Sigmoid colon (tissue), 7 donors: Measurements from ENCODE around the gene CAPN10. TPM values are rescaled to one million over a fixed set of nuclear protein-coding genes. Genes with fewer than 3 reads are reported as not detected.
A peak's percentile ranks its signal among the peaks of the same experiment; 100 is the strongest.

Experiments
- DNase-seq: peaks from one replicate; pipeline ENCODE4 v3.0.0-alpha.2; 2019
- H3K27ac ChIP-seq, 4 donors: fragments of 200-600 bp; sonication (generic); one replicate each; pipeline ENCODE4 v1.5.1; 2016 to 2019; ENCODE audit warnings: mild to moderate bottlenecking in 1 of 4
- H3K27me3 ChIP-seq, 3 donors: fragments of 200-600 bp; sonication (generic); one replicate each; pipeline ENCODE4 v1.5.1; 2019; ENCODE audit warnings: mild to moderate bottlenecking in 1 of 3
- H3K36me3 ChIP-seq, 4 donors: fragments of 200-600 bp; sonication (generic); one replicate each; pipeline ENCODE4 v1.5.1; 2016 to 2019
- H3K4me1 ChIP-seq, 4 donors: fragments of 200-600 bp; sonication (generic); one replicate each; pipeline ENCODE4 v1.5.1; 2017 to 2019
- H3K4me3 ChIP-seq, 4 donors: fragments of 200-600 bp; sonication (generic); one replicate each; pipeline ENCODE4 v1.5.1; 2017 to 2019; ENCODE audit warnings: mild to moderate bottlenecking in 2 of 4, moderate library complexity in 1 of 4
- H3K9me3 ChIP-seq, 4 donors: fragments of 200-600 bp in 3 of 4; sonication (generic) in 3 of 4; one replicate each; pipeline versions ENCODE4 v1.5.1 to v1.6.1; 2013 to 2019
- EP300 ChIP-seq, 4 donors: sonication (generic); formaldehyde crosslinking; IDR thresholded peaks; one replicate each; pipeline ENCODE4 v1.6.1; 2017; ENCODE audit warnings: antibody characterized with exemption in 4 of 4
- POLR2A ChIP-seq, 2 donors: fragments of 450-650 bp; IDR thresholded peaks; one replicate each; pipeline ENCODE4 v1.6.1; 2016; ENCODE audit warnings: antibody characterized with exemption in 2 of 2, mild to moderate bottlenecking in 2 of 2, moderate library complexity in 2 of 2
- POLR2AphosphoS5 ChIP-seq, 4 donors: sonication (generic); formaldehyde crosslinking; IDR thresholded peaks; one replicate each; pipeline ENCODE4 v1.6.1; 2017; ENCODE audit warnings: antibody characterized with exemption in 4 of 4
- WGBS, 2 donors: extraction: QIAGEN DNeasy Blood & Tissue Kit; methylation state at CpG; one replicate each; pipeline ENCODE4 v1.1.7; 2013; 5-methylcytosine and 5-hydroxymethylcytosine counted together
- intact Hi-C: fragments of 100-400 bp; cut with DNase I; formaldehyde crosslinking; loops from one replicate; pipeline ENCODE4 v1.15.1; 2023
- polyA plus RNA-seq, 3 donors: library from polyadenylated mRNA; stranded (reverse); fragments of 200-250 nt; gene quantifications; one replicate each; pipeline ENCODE4 v1.2.3, GENCODE V29; 2013
- total RNA-seq, 4 donors: library from RNA; depleted of rRNA; stranded (reverse); fragments of >200 nt; gene quantifications; one replicate each; pipeline ENCODE4 v1.1.0, GENCODE V29; 2016
- TF ChIP-seq, protein P1 (sequence below), 4 experiments: fragments of 450-650 bp in 3 of 4; fragments of 200-600 bp in 1 of 4; IDR thresholded peaks; one replicate each; pipeline ENCODE4 v1.5.1; 2016 to 2019; ENCODE audit warnings: antibody characterized with exemption in 4 of 4, mild to moderate bottlenecking in 3 of 4, moderate library complexity in 2 of 4
- donor health status: healthy with polysubstance abuse.
- donor health status: Bipolar disorder and iron deficiency.
- donor health status: healthy.

Gene CAPN10
- total and polyA plus RNA-seq, 7 donors, result 10.5 to 33.0 (median 16.4) TPM

DNA sequence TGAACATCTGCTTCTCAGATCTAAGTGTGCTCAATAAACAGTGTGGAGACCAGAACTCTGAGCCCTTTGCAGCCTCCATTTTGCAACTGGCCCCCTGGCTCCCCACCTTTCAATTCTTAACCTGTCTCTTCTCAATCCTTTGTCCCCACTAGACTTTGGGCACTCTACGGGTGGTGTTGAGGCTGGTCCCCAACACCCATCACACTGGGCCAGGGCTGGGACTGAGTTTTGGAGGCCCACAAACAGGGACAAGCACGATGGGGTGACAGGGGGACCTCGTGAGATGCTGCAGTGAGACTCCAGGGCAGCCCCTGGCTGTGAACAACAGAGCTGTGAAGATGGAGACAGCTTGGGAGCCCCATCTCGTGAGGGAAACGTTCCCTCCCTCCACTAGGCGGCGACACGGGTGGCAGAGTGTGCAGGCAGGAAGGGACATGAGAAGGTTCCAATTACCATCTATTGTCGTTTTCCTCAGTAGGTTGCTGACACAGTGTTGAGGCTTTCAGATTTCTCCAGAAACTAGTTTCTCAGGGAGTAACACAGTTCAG is 29.9 kb upstream of the CAPN10 start:
- TF ChIP-seq, protein P1, sequence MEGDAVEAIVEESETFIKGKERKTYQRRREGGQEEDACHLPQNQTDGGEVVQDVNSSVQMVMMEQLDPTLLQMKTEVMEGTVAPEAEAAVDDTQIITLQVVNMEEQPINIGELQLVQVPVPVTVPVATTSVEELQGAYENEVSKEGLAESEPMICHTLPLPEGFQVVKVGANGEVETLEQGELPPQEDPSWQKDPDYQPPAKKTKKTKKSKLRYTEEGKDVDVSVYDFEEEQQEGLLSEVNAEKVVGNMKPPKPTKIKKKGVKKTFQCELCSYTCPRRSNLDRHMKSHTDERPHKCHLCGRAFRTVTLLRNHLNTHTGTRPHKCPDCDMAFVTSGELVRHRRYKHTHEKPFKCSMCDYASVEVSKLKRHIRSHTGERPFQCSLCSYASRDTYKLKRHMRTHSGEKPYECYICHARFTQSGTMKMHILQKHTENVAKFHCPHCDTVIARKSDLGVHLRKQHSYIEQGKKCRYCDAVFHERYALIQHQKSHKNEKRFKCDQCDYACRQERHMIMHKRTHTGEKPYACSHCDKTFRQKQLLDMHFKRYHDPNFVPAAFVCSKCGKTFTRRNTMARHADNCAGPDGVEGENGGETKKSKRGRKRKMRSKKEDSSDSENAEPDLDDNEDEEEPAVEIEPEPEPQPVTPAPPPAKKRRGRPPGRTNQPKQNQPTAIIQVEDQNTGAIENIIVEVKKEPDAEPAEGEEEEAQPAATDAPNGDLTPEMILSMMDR (IDR thresholded peaks at IDR 0.05), result peak in 1 of 4 experiments; percentile 7
- TF ChIP-seq EP300 (IDR thresholded peaks at IDR 0.05), result no peak
- peaks cover 2 to 41% (median 30%) of the 10 kb centered on the region in 4 donors for H3K4me1 ChIP-seq
- WGBS, 2 donors, result 64 to 69% methylated on average over 9 of the region's 9 CpGs
- H3K27ac ChIP-seq, result no peak overlapping the region
- intact Hi-C loops, result loop anchor here (5.0 kb wide), 2 partner anchors 41 to 324 kb away; no protein-coding TSS in a partner anchor
- peak overlapping the region in 1 of 4 donors; percentile 53 for H3K4me3 ChIP-seq
- H3K36me3 ChIP-seq, result peaks cover 0 to 5% (median 0%) of the 10 kb centered on the region in 4 donors
- H3K9me3 ChIP-seq, result no peaks in the 10 kb centered on the region
- H3K27me3 ChIP-seq, result peaks cover 0 to 19% (median 0%) of the 10 kb centered on the region in 3 donors
- no peak for DNase-seq

- no peak for TF ChIP-seq POLR2A (IDR thresholded peaks at IDR 0.05)
- TF ChIP-seq, protein P1 (IDR thresholded peaks at IDR 0.05), result no peak
- no peak for TF ChIP-seq POLR2AphosphoS5 (IDR thresholded peaks at IDR 0.05)
- no peak for TF ChIP-seq EP300 (IDR thresholded peaks at IDR 0.05)
- H3K27ac ChIP-seq, result no peak overlapping the region
- H3K4me3 ChIP-seq, result peak overlapping the region; percentile 13 to 53 (median 43)
- H3K4me1 ChIP-seq, result peaks cover 2 to 46% (median 36%) of the 10 kb centered on the region in 4 donors
- intact Hi-C loops, result loop anchor here (5.0 kb wide), 2 partner anchors 40 to 325 kb away; no protein-coding TSS in a partner anchor
- H3K27me3 ChIP-seq, result peaks cover 0 to 19% (median 0%) of the 10 kb centered on the region in 3 donors
- peaks cover 0 to under 1% (median 0%) of the 10 kb centered on the region in 4 donors for H3K36me3 ChIP-seq
- 39 to 62% methylated on average over 51 of the region's 51 CpGs for WGBS, 2 donors
- no peak for DNase-seq
- H3K9me3 ChIP-seq, result no peaks in the 10 kb centered on the region
Observed at GRCh38 chr2:240557101-240557751, 29.3 kb upstream of the CAPN10 start.

DNA sequence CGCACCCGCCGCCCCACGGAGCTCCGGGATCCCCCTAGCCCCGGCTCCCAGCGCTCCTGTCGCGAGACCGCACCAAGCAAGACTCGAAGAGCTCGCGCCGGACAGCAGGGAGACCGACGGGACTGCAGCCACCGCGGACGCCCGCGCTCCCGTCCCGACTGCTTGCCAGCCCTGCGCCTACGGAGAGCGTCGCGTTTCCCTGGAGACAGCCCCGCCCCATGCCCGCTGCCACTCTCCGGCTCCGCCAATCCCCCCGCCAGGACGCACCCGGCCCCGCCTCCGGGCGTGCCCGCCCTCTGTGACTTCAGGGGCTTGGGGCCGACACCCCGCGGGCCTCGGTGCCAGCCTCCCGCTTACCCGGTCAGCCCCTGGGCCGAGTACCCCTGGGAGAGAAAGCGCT is 28.7 kb upstream of the CAPN10 start, which contains the start of gene ANKMY1:
TSS of gene ANKMY1 (minus strand) at position 181 of the 400 bp plus-strand sequence. CDS start 653 bp downstream, outside the sequence.
- Histone ChIP-seq H3K27ac (no peak within 1 kb of the TSS), H3K27me3 (peaks cover 0 to 19% (median 0%) of the 10 kb centered on the region in 3 donors), H3K4me1 (peaks cover 2 to 46% (median 38%) of the 10 kb centered on the region in 4 donors), H3K4me3 (peak within 1 kb of the TSS; percentile 13 to 53 (median 43)), H3K9me3 (no peaks in the 10 kb centered on the region), H3K36me3 (peaks cover 0 to 6% (median 0%) of the 10 kb centered on the region in 4 donors)
- intact Hi-C loops, result loop anchor here (5.0 kb wide), 2 partner anchors 39 to 326 kb away; no protein-coding TSS in a partner anchor
- WGBS, 2 donors, result 7 to 8% methylated on average over 47 of the region's 47 CpGs
- peak; percentile 73 for DNase-seq
- no peak for TF ChIP-seq POLR2A (IDR thresholded peaks at IDR 0.05)
- TF ChIP-seq POLR2AphosphoS5 (IDR thresholded peaks at IDR 0.05), result no peak
- TF ChIP-seq, protein P1 (IDR thresholded peaks at IDR 0.05), result no peak
- no peak for TF ChIP-seq EP300 (IDR thresholded peaks at IDR 0.05)

DNA sequence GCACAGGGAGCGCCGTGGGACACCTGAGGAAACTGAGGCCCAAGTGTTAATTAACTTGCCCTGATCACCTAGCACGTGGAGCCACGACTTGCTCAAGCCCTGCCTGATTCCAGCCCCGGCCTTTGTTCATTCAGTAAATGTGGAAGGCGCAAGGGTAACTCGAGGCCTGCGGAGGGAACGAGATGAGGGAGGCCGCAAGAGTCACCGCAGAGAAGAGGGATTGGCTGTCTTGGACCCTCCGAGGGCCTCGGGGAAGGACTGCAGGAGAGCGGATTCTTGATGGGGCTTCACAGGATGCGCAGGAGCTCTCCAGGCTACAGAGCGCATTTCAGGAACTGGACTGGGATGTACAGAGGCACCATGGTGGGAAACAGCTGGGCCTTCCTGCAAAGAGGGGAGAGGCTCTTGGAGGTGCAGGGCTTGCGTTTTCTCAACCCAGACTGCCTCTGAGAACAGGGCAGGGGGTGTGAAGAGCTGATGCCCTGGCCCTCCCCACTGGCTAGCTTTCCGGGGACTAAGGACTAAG is 28.2 kb upstream of the CAPN10 start:
- Histone ChIP-seq H3K9me3 (no peaks in the 10 kb centered on the region), H3K27ac (no peak overlapping the region), H3K36me3 (peaks cover 0 to 9% (median 0%) of the 10 kb centered on the region in 4 donors), H3K4me1 (peaks cover 2 to 46% (median 38%) of the 10 kb centered on the region in 4 donors), H3K4me3 (peak overlapping the region in 3 of 4 donors; percentile 34 to 53 (median 52)), H3K27me3 (peaks cover 0 to 19% (median 0%) of the 10 kb centered on the region in 3 donors)
- TF ChIP-seq POLR2AphosphoS5 (IDR thresholded peaks at IDR 0.05), result no peak
- TF ChIP-seq, protein P1 (IDR thresholded peaks at IDR 0.05), result no peak
- no peak for TF ChIP-seq POLR2A (IDR thresholded peaks at IDR 0.05)
- TF ChIP-seq EP300 (IDR thresholded peaks at IDR 0.05), result no peak
- DNase-seq, result peak; percentile 42
- 84 to 85% methylated on average over 18 of the region's 18 CpGs for WGBS, 2 donors
- intact Hi-C loops, result loop anchor here (5.0 kb wide), 2 partner anchors 39 to 326 kb away; no protein-coding TSS in a partner anchor
